Measurements from ENCODE around the gene TUFM.

- TF ChIP-seq EGR1 (IDR thresholded peaks at IDR 0.05; ENCODE audit: low read depth) (no peak), CTCF (IDR thresholded peaks at IDR 0.05 in 2 of 3, conservative IDR thresholded peaks at IDR 0.05 in 1 of 3; ENCODE audit: borderline replicate concordance in 1 of 3, insufficient read depth in 1 of 3, low read depth in 2 of 3, low read length in 2 of 3) (no peak), EZH2phosphoT487 (IDR thresholded peaks at IDR 0.05; ENCODE audit: borderline replicate concordance) (no peak), ZNF274 (IDR thresholded peaks at IDR 0.05; ENCODE audit: low read depth, low read length) (no peak), POLR2A (IDR thresholded peaks at IDR 0.05; ENCODE audit: borderline replicate concordance, extremely low read depth, insufficient read depth, insufficient read length) (no peak), EZH2 (IDR thresholded peaks at IDR 0.05) (no peak), REST (IDR thresholded peaks at IDR 0.05; ENCODE audit: low read depth) (no peak), POLR2AphosphoS5 (IDR thresholded peaks at IDR 0.05; ENCODE audit: low read depth, low read length) (no peak), MAX (IDR thresholded peaks at IDR 0.05) (no peak), FOSL1 (IDR thresholded peaks at IDR 0.05; ENCODE audit: low read depth) (no peak), RAD21 (IDR thresholded peaks at IDR 0.05; ENCODE audit: low read depth) (no peak), SP1 (IDR thresholded peaks at IDR 0.05; ENCODE audit: low read depth) (no peak), SIN3A (IDR thresholded peaks at IDR 0.05; ENCODE audit: low read depth) (no peak), JUND (IDR thresholded peaks at IDR 0.05) (no peak)
These were observed 23.1 kb upstream of the TUFM start for GRCh38 chr16:28869201-28869600.

Data from HCT116 (cell line).